Thymus (tissue), 14 donors: ENCODE results near the gene MRPL58. TPM values are rescaled to one million over a fixed set of nuclear protein-coding genes. Genes with fewer than 3 reads are reported as not detected.
"Not testable (repeated sequence)": the region's sequence is repeated elsewhere in the genome, so short reads cannot be mapped to it uniquely, and the experiment has no call there.

ENCODE experiments used
- DNase-seq, 9 donors: peaks; one replicate each; pipeline ENCODE4 v3.0.0-alpha.2; 2013; ENCODE audit warnings: low spot score in 9 of 9, low read depth in 6 of 9, missing footprints in 1 of 9
- H3K27ac ChIP-seq, 2 donors: one replicate each; pipeline ENCODE4 v1.5.1; 2013; ENCODE audit warnings: control low read depth in 1 of 2, low read depth in 1 of 2, low read length in 1 of 2, mild to moderate bottlenecking in 1 of 2, moderate library complexity in 1 of 2
- H3K27me3 ChIP-seq, 2 donors: one replicate each; pipeline ENCODE4 v1.5.1; 2013; ENCODE audit warnings: low read length in 1 of 2; ENCODE audit not compliant: control insufficient read depth in 2 of 2, insufficient read depth in 1 of 2
- H3K36me3 ChIP-seq, 2 donors: one replicate each; pipeline ENCODE4 v1.5.1; 2013; ENCODE audit warnings: low read length in 1 of 2, mild to moderate bottlenecking in 1 of 2, moderate library complexity in 1 of 2; ENCODE audit not compliant: control insufficient read depth in 2 of 2, insufficient read depth in 2 of 2
- H3K4me1 ChIP-seq, 2 donors: one replicate each; pipeline ENCODE4 v1.5.1; 2013; ENCODE audit warnings: low read length in 2 of 2; ENCODE audit not compliant: control insufficient read depth in 2 of 2, insufficient read depth in 2 of 2
- H3K4me3 ChIP-seq, 2 donors: one replicate each; pipeline ENCODE4 v1.5.1; 2013; ENCODE audit warnings: low read length in 2 of 2, control low read depth in 1 of 2, mild to moderate bottlenecking in 1 of 2
- H3K9me3 ChIP-seq, 2 donors: one replicate each; pipeline ENCODE4 v1.5.1; 2013; ENCODE audit warnings: low read length in 1 of 2, mild to moderate bottlenecking in 1 of 2; ENCODE audit not compliant: control insufficient read depth in 2 of 2, insufficient read depth in 1 of 2
- WGBS: extraction: QIAGEN DNeasy Blood & Tissue Kit; methylation state at CpG from one replicate; pipeline ENCODE4 v1.1.7; 2013; 5-methylcytosine and 5-hydroxymethylcytosine counted together
- long read RNA-seq, 10 donors: transcript quantifications; one replicate each; lab custom pipeline, GENCODE V29; 2026
- polyA plus RNA-seq: library from polyadenylated mRNA; stranded (reverse); fragments of 200-250 nt; gene quantifications from one replicate; pipeline ENCODE4 v1.2.3, GENCODE V29; 2013
- total RNA-seq: library from RNA; stranded (reverse); fragments of 120-200 nt; gene quantifications from one replicate; pipeline ENCODE4 v1.2.4, GENCODE V29; 2013
- donor health status: healthy.

MRPL58 gene
- total RNA-seq (35.7 TPM), polyA plus RNA-seq (40.9 TPM)
- long read RNA-seq, donor 1, partial matches to known transcripts, result 0 of 4 reads
- long read RNA-seq, donor 1, other reads (novel, unspliced or antisense), result 0 of 4 reads
- long read RNA-seq, donor 2, result 0 reads
- long read RNA-seq, donor 3, transcript MRPL58-201 (6 exons, 890 nt), result major isoform, 28 of 36 reads
- long read RNA-seq, donor 3, partial matches to known transcripts, result 8 of 36 reads
- long read RNA-seq, donor 3, other reads (novel, unspliced or antisense), result 0 of 36 reads
- long read RNA-seq, donor 4, transcript MRPL58-201 (6 exons, 890 nt), result major isoform, 5 of 13 reads
- long read RNA-seq, donor 4, partial matches to known transcripts, result 8 of 13 reads
- long read RNA-seq, donor 4, other reads (novel, unspliced or antisense), result 0 of 13 reads
- long read RNA-seq, donor 5, transcript MRPL58-201 (6 exons, 890 nt), result major isoform, 26 of 28 reads
- long read RNA-seq, donor 5, partial matches to known transcripts, result 0 of 28 reads
- long read RNA-seq, donor 5, other reads (novel, unspliced or antisense), result 0 of 28 reads
- long read RNA-seq, donor 6, transcript MRPL58-201 (6 exons, 890 nt), result major isoform, 11 of 13 reads
- long read RNA-seq, donor 6, partial matches to known transcripts, result 0 of 13 reads
- long read RNA-seq, donor 6, other reads (novel, unspliced or antisense), result 0 of 13 reads
- long read RNA-seq, donor 7, transcript MRPL58-201 (6 exons, 890 nt), result major isoform, 7 of 7 reads
- long read RNA-seq, donor 7, partial matches to known transcripts, result 0 of 7 reads
- long read RNA-seq, donor 7, other reads (novel, unspliced or antisense), result 0 of 7 reads
- long read RNA-seq, donor 8, transcript MRPL58-201 (6 exons, 890 nt), result major isoform, 6 of 6 reads
- long read RNA-seq, donor 8, partial matches to known transcripts, result 0 of 6 reads
- long read RNA-seq, donor 8, other reads (novel, unspliced or antisense), result 0 of 6 reads
- long read RNA-seq, donor 9, partial matches to known transcripts, result 0 of 5 reads
- long read RNA-seq, donor 9, other reads (novel, unspliced or antisense), result 0 of 5 reads
- long read RNA-seq, donor 10, transcript MRPL58-201 (6 exons, 890 nt), result major isoform, 11 of 11 reads
- long read RNA-seq, donor 10, partial matches to known transcripts, result 0 of 11 reads
- long read RNA-seq, donor 10, other reads (novel, unspliced or antisense), result 0 of 11 reads

DNA sequence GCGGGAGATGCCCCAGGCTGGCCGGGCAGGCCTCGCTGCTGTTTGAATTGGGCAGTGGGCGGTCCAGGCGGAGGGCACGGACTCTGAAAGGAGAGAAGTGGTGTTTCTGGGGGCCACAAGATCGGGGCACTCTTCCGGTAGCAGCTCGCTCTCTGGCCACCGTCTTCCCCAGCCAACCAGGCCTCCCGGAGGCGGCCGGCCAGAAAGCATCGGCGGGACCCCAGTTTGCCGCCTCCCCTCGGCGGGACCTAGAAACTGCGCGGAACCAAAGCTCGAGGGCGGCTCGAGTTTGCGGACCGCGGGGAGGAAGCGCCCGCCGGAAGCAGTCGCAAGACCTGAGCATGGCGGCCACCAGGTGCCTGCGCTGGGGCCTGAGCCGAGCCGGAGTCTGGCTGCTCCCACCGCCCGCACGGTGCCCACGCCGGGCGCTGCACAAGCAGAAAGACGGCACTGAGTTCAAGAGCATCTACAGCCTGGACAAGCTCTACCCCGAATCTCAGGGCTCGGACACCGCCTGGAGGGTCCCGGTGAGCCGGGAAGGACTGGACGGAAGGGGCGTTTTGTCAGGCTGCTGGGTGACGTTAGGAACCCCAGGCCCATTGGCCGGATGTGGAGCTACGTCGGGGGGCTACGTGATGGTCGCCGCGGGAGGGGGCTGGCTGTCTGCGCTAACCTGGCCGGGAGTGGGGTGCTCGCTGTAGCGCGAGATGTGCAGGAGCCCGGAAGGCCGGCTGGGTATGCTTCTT, at the start of gene MRPL58:
Gene MRPL58, plus strand, starts transcription at position 325 of the 746 bp plus-strand sequence. Its CDS starts 17 bp downstream, at position 342.
- Histone ChIP-seq H3K4me1 (peaks cover 10 to 13% of the 10 kb centered on the region in 2 donors), H3K27ac (peak within 1 kb of the TSS; percentile 74 to 89), H3K27me3 (no peaks in the 10 kb centered on the region), H3K9me3 (no peaks in the 10 kb centered on the region), H3K4me3 (peak within 1 kb of the TSS; percentile 74 to 81), H3K36me3 (peaks cover 4 to 13% of the 10 kb centered on the region in 2 donors)
- peak in 8 of 9 donors; percentile 39 to 86 (median 64) for DNase-seq
- WGBS, result 3% methylated on average over 63 of the region's 63 CpGs

DNA sequence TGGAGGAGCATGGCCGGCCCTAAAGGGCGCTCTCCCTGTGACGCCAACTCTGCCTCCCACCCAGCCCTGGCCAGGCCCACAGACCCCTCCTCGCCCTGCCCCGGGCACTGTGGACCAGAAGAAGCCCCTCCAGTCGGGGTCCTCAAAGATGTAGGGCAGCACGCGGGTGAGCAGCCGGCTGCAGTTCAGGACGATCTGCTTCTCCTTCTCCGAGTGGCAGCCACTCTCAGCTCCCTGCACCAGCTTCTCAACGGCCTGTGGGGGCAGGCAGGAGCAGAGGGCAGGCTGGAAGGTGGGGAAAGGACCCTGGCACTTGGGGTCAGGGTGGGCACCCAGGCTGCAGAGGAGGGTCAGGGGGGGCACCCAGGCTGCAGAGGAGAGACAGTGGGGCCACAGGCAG, 48.8 kb upstream of the MRPL58 start:
- peaks cover 0 to 2% of the 10 kb centered on the region in 2 donors for H3K4me1 ChIP-seq
- peaks cover 0 to 11% of the 10 kb centered on the region in 2 donors for H3K27me3 ChIP-seq
- H3K9me3 ChIP-seq, result no peaks in the 10 kb centered on the region
- H3K36me3 ChIP-seq, result no peaks in the 10 kb centered on the region
- no peak overlapping the region for H3K27ac ChIP-seq
- no peak overlapping the region for H3K4me3 ChIP-seq
- 79% methylated on average over 12 of the region's 12 CpGs for WGBS
- no peak for DNase-seq

DNA sequence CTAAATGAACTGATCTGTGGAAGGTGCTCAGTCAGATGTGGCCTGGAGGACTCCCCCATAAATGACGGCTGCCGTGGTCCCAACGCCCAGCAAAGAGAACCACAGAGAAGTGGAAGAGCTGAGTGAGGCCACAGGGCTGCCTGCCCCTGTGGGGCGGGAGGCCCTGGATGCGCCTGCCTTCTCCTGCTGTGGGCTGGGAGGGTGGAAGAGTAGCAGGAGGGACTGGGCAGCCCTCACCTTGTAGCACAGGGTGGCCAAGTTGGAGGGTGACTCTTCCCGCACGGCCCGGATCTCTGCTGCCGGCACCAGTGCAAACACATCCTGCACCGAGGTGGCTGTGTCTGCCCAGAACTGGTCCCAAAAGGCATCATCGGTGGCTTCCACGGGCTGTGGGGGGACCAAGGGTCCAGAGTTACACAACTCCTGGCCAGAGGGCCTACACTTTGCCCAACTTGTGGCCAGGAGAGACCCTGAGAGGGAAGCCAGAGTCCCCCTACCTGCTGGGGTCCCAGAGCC, 48.2 kb upstream of the MRPL58 start:
- DNase-seq, result no peak
- Histone ChIP-seq H3K27me3 (peaks cover 0 to 8% of the 10 kb centered on the region in 2 donors), H3K36me3 (no peaks in the 10 kb centered on the region), H3K27ac (no peak overlapping the region), H3K4me3 (no peak overlapping the region), H3K4me1 (peaks cover 0 to 2% of the 10 kb centered on the region in 2 donors), H3K9me3 (no peaks in the 10 kb centered on the region)
- 98% methylated on average over 12 of the region's 12 CpGs for WGBS

DNA sequence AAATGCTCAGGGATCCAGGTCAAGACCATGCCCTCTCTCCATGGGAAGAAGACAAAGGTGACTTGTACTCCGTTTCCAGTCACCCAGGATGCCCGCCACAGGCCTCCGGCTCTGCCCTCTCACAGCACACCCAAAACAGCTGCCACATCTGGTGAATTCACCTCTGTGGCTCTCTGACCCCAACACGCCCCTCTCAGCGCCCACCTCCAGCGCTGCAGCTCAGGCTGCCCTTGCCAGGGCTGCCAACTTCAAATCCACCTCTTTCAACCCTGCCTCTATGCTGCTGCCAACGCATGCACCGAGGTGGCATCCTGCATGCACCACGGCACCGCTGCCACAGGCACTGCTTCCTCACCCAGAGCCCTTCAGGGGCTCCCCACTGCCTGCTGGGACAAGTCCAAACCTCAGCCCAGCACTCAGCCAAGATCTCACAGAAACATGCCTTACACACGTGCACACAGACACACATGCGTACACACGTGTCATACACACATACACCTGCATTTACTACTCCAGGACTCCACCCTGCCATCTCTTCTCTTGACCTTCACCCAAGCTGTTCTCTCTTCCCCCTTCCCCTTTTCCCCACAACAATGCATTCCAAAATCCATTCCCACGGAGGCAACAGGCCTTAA, 47.4 kb upstream of the MRPL58 start:
- no peaks in the 10 kb centered on the region for H3K36me3 ChIP-seq
- H3K4me3 ChIP-seq, result no peak overlapping the region
- no peak overlapping the region for H3K27ac ChIP-seq
- H3K4me1 ChIP-seq, result peaks cover 0 to 2% of the 10 kb centered on the region in 2 donors
- DNase-seq, result no peak
- H3K27me3 ChIP-seq, result peaks cover 0 to 8% of the 10 kb centered on the region in 2 donors
- H3K9me3 ChIP-seq, result no peaks in the 10 kb centered on the region
- WGBS, result 88% methylated on average over 14 of the region's 14 CpGs

DNA sequence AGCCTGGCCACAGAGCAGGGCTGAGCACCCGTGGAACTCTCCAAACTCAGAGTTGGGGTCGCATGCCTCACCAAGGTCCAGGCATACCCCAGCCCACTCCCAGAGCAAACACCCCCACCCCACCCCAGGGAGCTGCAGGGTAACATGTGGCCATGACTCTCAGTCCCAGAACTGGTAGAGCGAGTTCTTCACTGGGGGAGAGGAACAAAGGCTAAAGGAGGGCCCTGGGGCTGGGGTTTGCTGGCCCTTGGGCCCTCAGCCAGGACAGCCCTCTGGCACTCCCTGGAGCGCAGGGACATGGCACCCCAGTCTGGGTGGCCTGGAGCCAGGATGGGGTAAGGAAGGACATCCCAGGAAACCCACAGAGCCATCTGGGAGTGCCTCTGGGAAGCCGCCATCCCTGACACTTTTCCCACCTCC, 44.1 kb upstream of the MRPL58 start:
- H3K9me3 ChIP-seq, result no peaks in the 10 kb centered on the region
- no peak for DNase-seq
- no peak overlapping the region for H3K27ac ChIP-seq
- peaks cover 6 to 16% of the 10 kb centered on the region in 2 donors for H3K4me1 ChIP-seq
- peaks cover 0 to 29% of the 10 kb centered on the region in 2 donors for H3K27me3 ChIP-seq
- no peak overlapping the region for H3K4me3 ChIP-seq
- WGBS, result 95% methylated on average over 5 of the region's 5 CpGs
- H3K36me3 ChIP-seq, result no peaks in the 10 kb centered on the region

DNA sequence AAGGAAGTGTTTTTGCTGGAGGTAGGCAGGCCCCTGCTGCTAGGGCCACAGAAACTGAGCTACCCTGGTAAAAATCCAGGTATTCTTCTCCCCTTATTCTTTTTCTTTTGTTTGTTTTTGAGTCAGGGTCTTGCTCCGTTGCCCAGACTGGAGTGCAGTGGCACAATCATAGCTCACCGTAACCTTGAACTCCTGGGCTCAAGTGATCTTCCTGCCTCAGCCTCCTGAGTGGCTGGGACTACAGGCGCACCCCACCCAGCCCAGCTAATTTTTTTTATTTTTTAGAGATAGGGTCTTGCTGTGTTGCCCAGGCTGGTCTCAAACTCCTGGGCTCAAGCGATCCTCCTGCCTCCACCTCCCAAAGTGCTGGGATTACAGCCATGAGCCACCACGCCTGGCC, 43.0 kb upstream of the MRPL58 start:
- Histone ChIP-seq H3K27me3 (peaks cover 0 to 40% of the 10 kb centered on the region in 2 donors), H3K4me1 (peaks cover 6 to 16% of the 10 kb centered on the region in 2 donors)
- H3K36me3 ChIP-seq, DNase-seq, H3K27ac ChIP-seq, H3K4me3 ChIP-seq, H3K9me3 ChIP-seq: not testable (repeated sequence)
- WGBS, result 96% methylated on average over 5 of the region's 5 CpGs

DNA sequence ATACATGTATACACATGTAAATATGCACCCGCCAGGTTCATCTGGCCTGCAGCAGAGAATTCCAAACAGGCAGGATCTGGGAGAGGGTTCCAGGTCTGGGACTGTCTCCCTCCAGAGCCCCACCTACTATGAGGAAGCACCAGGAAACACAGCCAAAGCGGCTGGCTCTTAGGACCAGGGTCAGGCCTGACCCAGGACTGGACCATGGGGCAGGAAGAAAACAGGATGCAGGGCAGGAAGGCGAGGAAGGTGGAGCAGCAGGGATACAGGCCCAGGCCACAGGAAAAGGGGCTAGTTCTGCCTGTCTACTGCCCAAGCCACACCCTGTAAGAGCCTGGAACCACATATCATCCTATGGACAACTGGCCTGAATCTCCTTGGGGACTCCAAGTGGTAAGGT, 42.1 kb upstream of the MRPL58 start:
- DNase-seq, result no peak
- 95% methylated on average over 3 of the region's 3 CpGs for WGBS
- Histone ChIP-seq H3K27me3 (peaks cover 2 to 47% of the 10 kb centered on the region in 2 donors), H3K4me1 (peaks cover 6 to 16% of the 10 kb centered on the region in 2 donors), H3K36me3 (no peaks in the 10 kb centered on the region), H3K27ac (no peak overlapping the region), H3K4me3 (no peak overlapping the region), H3K9me3 (no peaks in the 10 kb centered on the region)
